H9 (cell line): ENCODE data around the gene CNNM2. TPM values are rescaled to one million over a fixed set of nuclear protein-coding genes. Genes with fewer than 3 reads are reported as not detected.

Experiments used
- DNase-seq: peaks from one replicate; pipeline ENCODE4 v3.0.0-alpha.2; 2017
- H2AFZ ChIP-seq: one replicate; pipeline ENCODE4 v1.6.1; 2013; ENCODE audit warnings: mild to moderate bottlenecking, low read length, control low read depth, moderate library complexity
- H2AK5ac ChIP-seq: 2 replicates; pipeline ENCODE4 v1.6.1; 2013; ENCODE audit warnings: low read length, control low read depth, mixed read lengths; ENCODE audit not compliant: insufficient read length
- H2BK120ac ChIP-seq: one replicate; pipeline ENCODE4 v1.6.1; 2013; ENCODE audit warnings: low read depth, mild to moderate bottlenecking, low read length, control low read depth, inconsistent platforms; ENCODE audit not compliant: poor library complexity, severe bottlenecking
- H2BK12ac ChIP-seq: 2 replicates; pipeline ENCODE4 v1.6.1; 2013; ENCODE audit warnings: low read length, control low read depth, mixed read lengths, low read depth; ENCODE audit not compliant: insufficient read length
- H2BK15ac ChIP-seq: 2 replicates; pipeline ENCODE4 v1.6.1; 2013; ENCODE audit warnings: low read depth, low read length, control low read depth
- H2BK20ac ChIP-seq: one replicate; pipeline ENCODE4 v1.6.1; 2013; ENCODE audit warnings: low read depth, mild to moderate bottlenecking, low read length, control low read depth, inconsistent platforms; ENCODE audit not compliant: poor library complexity, severe bottlenecking
- H2BK5ac ChIP-seq: 2 replicates; pipeline ENCODE4 v1.6.1; 2013; ENCODE audit warnings: low read length, control low read depth, mixed read lengths; ENCODE audit not compliant: insufficient read length
- H3K14ac ChIP-seq: 2 replicates; pipeline ENCODE4 v1.6.1; 2013; ENCODE audit warnings: low read length, control low read depth; ENCODE audit not compliant: insufficient read depth
- H3K18ac ChIP-seq: 2 replicates; pipeline ENCODE4 v1.6.1; 2013; ENCODE audit warnings: low read depth, mild to moderate bottlenecking, mixed read lengths, low read length, control low read depth; ENCODE audit not compliant: insufficient read length
- H3K23ac ChIP-seq: 2 replicates; pipeline ENCODE4 v1.6.1; 2013; ENCODE audit warnings: low read length, control low read depth, mixed read lengths, low read depth; ENCODE audit not compliant: insufficient read length
- H3K23me2 ChIP-seq: 2 replicates; pipeline ENCODE4 v1.6.1; 2013; ENCODE audit warnings: low read depth, mild to moderate bottlenecking, mixed read lengths, low read length, control low read depth; ENCODE audit not compliant: insufficient read length, poor library complexity, severe bottlenecking
- H3K27ac ChIP-seq: 2 replicates; pipeline ENCODE4 v1.5.1; 2013; ENCODE audit warnings: low read length, control low read depth, mixed read lengths, low read depth; ENCODE audit not compliant: insufficient read length
- H3K27me3 ChIP-seq: 2 replicates; pipeline ENCODE4 v1.6.1; 2013; ENCODE audit warnings: low read length, control low read depth, inconsistent platforms; ENCODE audit not compliant: insufficient read depth
- H3K4ac ChIP-seq: 2 replicates; pipeline ENCODE4 v1.6.1; 2013; ENCODE audit warnings: low read depth, mild to moderate bottlenecking, control low read depth, inconsistent platforms, low read length, moderate library complexity
- H3K4me1 ChIP-seq: 2 replicates; pipeline ENCODE4 v1.6.1; 2013; ENCODE audit warnings: low read length, control low read depth, inconsistent platforms; ENCODE audit not compliant: insufficient read depth
- H3K4me2 ChIP-seq: 2 replicates; pipeline ENCODE4 v1.6.1; 2013; ENCODE audit warnings: low read length, control low read depth, mixed read lengths; ENCODE audit not compliant: insufficient read length, insufficient read depth
- H3K56ac ChIP-seq: 2 replicates; pipeline ENCODE4 v1.6.1; 2013; ENCODE audit warnings: low read depth, mild to moderate bottlenecking, mixed read lengths, low read length, control low read depth; ENCODE audit not compliant: insufficient read length
- H3K79me1 ChIP-seq: 2 replicates; pipeline ENCODE4 v1.6.1; 2013; ENCODE audit warnings: low read depth, mild to moderate bottlenecking, moderate library complexity, low read length, control low read depth, inconsistent platforms; ENCODE audit not compliant: insufficient read depth, poor library complexity, severe bottlenecking
- H3K79me2 ChIP-seq: 2 replicates; pipeline ENCODE4 v1.6.1; 2013; ENCODE audit warnings: low read length, control low read depth, inconsistent platforms; ENCODE audit not compliant: insufficient read depth
- H3K9ac ChIP-seq: 2 replicates; pipeline ENCODE4 v1.6.1; 2013; ENCODE audit warnings: low read length, control low read depth, mixed read lengths; ENCODE audit not compliant: insufficient read length; ENCODE audit errors: extremely low read depth
- H3K9me3 ChIP-seq: one replicate; pipeline ENCODE4 v1.6.1; 2013; ENCODE audit warnings: low read depth, low read length, inconsistent platforms; ENCODE audit not compliant: control insufficient read depth
- H3T11ph ChIP-seq: one replicate; pipeline ENCODE4 v1.6.1; 2013; ENCODE audit warnings: mild to moderate bottlenecking, low read length, control low read depth, inconsistent platforms
- H4K20me1 ChIP-seq: one replicate; pipeline ENCODE4 v1.6.1; 2013; ENCODE audit not compliant: control insufficient read depth, insufficient read length, insufficient read depth
- H4K5ac ChIP-seq: 2 replicates; pipeline ENCODE4 v1.6.1; 2013; ENCODE audit warnings: low read depth, mild to moderate bottlenecking, mixed read lengths, low read length, control low read depth; ENCODE audit not compliant: insufficient read length
- H4K8ac ChIP-seq: replicated peaks from 2 replicates; pipeline ENCODE4 v1.6.1; 2013; ENCODE audit warnings: low read length, control low read depth, mixed read lengths, low read depth; ENCODE audit not compliant: insufficient read length
- H4K91ac ChIP-seq: 2 replicates; pipeline ENCODE4 v1.6.1; 2013; ENCODE audit warnings: low read depth, mild to moderate bottlenecking, moderate library complexity, mixed read lengths, low read length, control low read depth; ENCODE audit not compliant: insufficient read length
- H3K27ac Mint-ChIP-seq, 3 experiments: 2 replicates in 2 of 3; 3 replicates in 1 of 3; pipeline ENCODE4 v1.8.0; 2020 to 2021; ENCODE audit warnings: mixed read lengths in 3 of 3, mild to moderate bottlenecking in 1 of 3, moderate library complexity in 1 of 3
- H3K27me3 Mint-ChIP-seq: 2 replicates; pipeline ENCODE4 v1.8.0; 2021; ENCODE audit warnings: low read depth, mild to moderate bottlenecking, moderate library complexity, mixed read lengths
- H3K36me3 Mint-ChIP-seq, 3 experiments: 2 replicates in 2 of 3; 3 replicates in 1 of 3; pipeline ENCODE4 v1.8.0; 2020 to 2021; ENCODE audit warnings: low read depth in 3 of 3, mixed read lengths in 3 of 3; ENCODE audit not compliant: insufficient read depth in 1 of 3
- H3K4me1 Mint-ChIP-seq, 2 experiments: 2 replicates each; pipeline ENCODE4 v1.8.0; 2020; ENCODE audit warnings: mixed read lengths in 2 of 2
- H3K4me3 Mint-ChIP-seq, 2 experiments: 2 replicates in 1 of 2; 3 replicates in 1 of 2; pipeline ENCODE4 v1.8.0; 2020 to 2021; ENCODE audit warnings: mild to moderate bottlenecking in 2 of 2, mixed read lengths in 2 of 2, moderate library complexity in 1 of 2
- H3K9me3 Mint-ChIP-seq, 2 experiments: 2 replicates in 1 of 2; 3 replicates in 1 of 2; pipeline ENCODE4 v1.8.0; 2020; ENCODE audit warnings: mild to moderate bottlenecking in 2 of 2, mixed read lengths in 2 of 2, moderate library complexity in 1 of 2
- CTCF ChIP-seq: fragments of 200-600 bp; sonication (generic); conservative IDR thresholded peaks from 3 replicates; pipeline ENCODE4 v1.8.0; 2021; ENCODE audit warnings: antibody characterized with exemption, mild to moderate bottlenecking
- WGBS: extraction: QIAGEN DNeasy Blood & Tissue Kit; methylation state at CpG from one replicate; pipeline ENCODE4 v1.1.7; 2013; ENCODE audit warnings: missing lambda C conversion rate, low lambda C conversion rate, mixed read lengths; ENCODE audit not compliant: insufficient read length; ENCODE audit errors: extremely low coverage; 5-methylcytosine and 5-hydroxymethylcytosine counted together
- total RNA-seq: library from RNA; stranded (reverse); gene quantifications from 2 replicates; pipeline ENCODE4 v1.2.1, GENCODE V29; 2021

The CNNM2 gene
- total RNA-seq, 1 experiment from 2014 or later, result 17.5 TPM

DNA sequence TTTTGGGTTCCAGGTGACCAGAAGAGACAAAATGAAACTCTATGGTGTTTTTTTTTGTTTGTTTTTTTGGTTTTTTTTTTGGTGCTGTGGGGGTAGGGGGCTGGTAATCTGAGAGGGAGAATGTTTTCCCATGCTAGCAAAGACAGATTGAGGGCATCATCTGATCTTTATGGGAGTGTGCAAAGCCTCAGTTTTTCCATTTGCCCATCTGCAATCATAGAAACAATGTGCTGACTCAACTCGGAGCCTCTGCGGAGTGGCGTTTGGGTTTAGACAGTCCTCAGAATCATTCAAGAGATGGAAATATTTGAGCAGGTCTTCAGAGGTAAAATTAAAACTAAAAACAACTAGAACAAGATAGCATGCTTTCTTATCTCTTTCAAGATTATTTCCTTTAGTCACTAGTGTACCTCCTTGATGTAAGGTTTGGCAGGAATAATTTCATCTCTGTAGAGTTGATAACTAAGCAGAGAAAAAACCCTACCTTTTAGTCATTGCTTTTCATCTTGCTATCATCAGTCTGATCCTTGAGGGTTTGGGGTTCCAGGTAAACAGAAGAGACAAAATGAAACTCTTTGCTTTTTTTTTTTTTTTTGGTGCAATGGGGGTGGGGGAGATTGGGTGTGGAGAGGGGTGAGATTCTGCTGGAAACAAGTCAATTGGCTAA is 18.0 kb downstream of the CNNM2 start:
- no peak for TF ChIP-seq CTCF
- H3K27me3 Mint-ChIP-seq, result no peaks in the 10 kb centered on the region
- H3K36me3 Mint-ChIP-seq, result peaks cover 0 to 8% (median 0%) of the 10 kb centered on the region in 3 experiments; a peak in 2 of 7 replicates

More for the DNA sequence above, 18.0 kb downstream of the CNNM2 start:
- H4K20me1 ChIP-seq, result no peaks in the 10 kb centered on the region
- no peak for DNase-seq
- WGBS, result no CpG with 5 or more reads among the region's 3 CpGs
- no peak overlapping the region for H4K5ac ChIP-seq
- peak overlapping the region in 2 of 3 experiments; percentile 35 to 70; a peak in 2 of 7 replicates for H3K27ac Mint-ChIP-seq
- H2BK15ac ChIP-seq, result no peak overlapping the region
- no peak overlapping the region for H4K91ac ChIP-seq
- H3K4me3 Mint-ChIP-seq, result no peak overlapping the region
- no peak overlapping the region for H3K56ac ChIP-seq
- H2BK20ac ChIP-seq, result no peak overlapping the region
- H3K9ac ChIP-seq, result no peak overlapping the region
- H2BK12ac ChIP-seq, result no peak overlapping the region
- no peak overlapping the region for H2AFZ ChIP-seq
- H4K8ac ChIP-seq, result no peak overlapping the region
- H3K9me3 ChIP-seq, result no peaks in the 10 kb centered on the region
- no peaks in the 10 kb centered on the region for H3K4me1 ChIP-seq
- no peaks in the 10 kb centered on the region for H3K23me2 ChIP-seq
- no peak overlapping the region for H2BK120ac ChIP-seq
- no peaks in the 10 kb centered on the region for H3K27me3 ChIP-seq
- H3K4me1 Mint-ChIP-seq, result peaks cover 0 to 5% of the 10 kb centered on the region in 2 experiments; a peak in 1 of 4 replicates
- H3K18ac ChIP-seq, result no peak overlapping the region
- H3K4me2 ChIP-seq, result no peak overlapping the region
- H3K23ac ChIP-seq, result no peak overlapping the region
- H2BK5ac ChIP-seq, result no peak overlapping the region
- no peaks in the 10 kb centered on the region for H3K79me1 ChIP-seq
- no peak overlapping the region for H3K27ac ChIP-seq
- H3K14ac ChIP-seq, result no peak overlapping the region
- H3T11ph ChIP-seq, result no peak overlapping the region
- H2AK5ac ChIP-seq, result no peak overlapping the region
- H3K9me3 Mint-ChIP-seq, result no peaks in the 10 kb centered on the region
- no peaks in the 10 kb centered on the region; the same call in 1 of the 2 replicates for H3K79me2 ChIP-seq
- H3K4ac ChIP-seq, result no peak overlapping the region
